ENCODE results near the gene ETF1. TPM values are rescaled to one million over a fixed set of nuclear protein-coding genes. Genes with fewer than 3 reads are reported as not detected.

Gene ETF1
- total RNA-seq, 2 donors from 2014 or later, result 58.0 to 64.1 TPM

- no peaks in the 10 kb centered on the region for H3K9me3 ChIP-seq
- 85% methylated on average over 8 of the region's 8 CpGs for WGBS
- no peaks in the 10 kb centered on the region for H3K4me1 ChIP-seq (replicated peaks)
- peaks cover 0 to 23% of the 10 kb centered on the region in 2 donors for H3K36me3 ChIP-seq
- H3K27ac ChIP-seq, result no peak overlapping the region
- intact Hi-C loops (cut with DNase I), result no loop called here
- H3K27me3 ChIP-seq (replicated peaks; ENCODE audit: insufficient read depth), result no peaks in the 10 kb centered on the region
- no peak overlapping the region for H3K4me3 ChIP-seq
- DNase-seq (ENCODE audit: low spot score), result no peak
- no peak for TF ChIP-seq CTCF (IDR thresholded peaks at IDR 0.05)
- TF ChIP-seq POLR2A (IDR thresholded peaks at IDR 0.05), result no peak
- no peak for TF ChIP-seq POLR2AphosphoS5 (IDR thresholded peaks at IDR 0.05)
Observed at GRCh38 chr5:138573223-138573622, 30.2 kb upstream of the ETF1 start.

DNA sequence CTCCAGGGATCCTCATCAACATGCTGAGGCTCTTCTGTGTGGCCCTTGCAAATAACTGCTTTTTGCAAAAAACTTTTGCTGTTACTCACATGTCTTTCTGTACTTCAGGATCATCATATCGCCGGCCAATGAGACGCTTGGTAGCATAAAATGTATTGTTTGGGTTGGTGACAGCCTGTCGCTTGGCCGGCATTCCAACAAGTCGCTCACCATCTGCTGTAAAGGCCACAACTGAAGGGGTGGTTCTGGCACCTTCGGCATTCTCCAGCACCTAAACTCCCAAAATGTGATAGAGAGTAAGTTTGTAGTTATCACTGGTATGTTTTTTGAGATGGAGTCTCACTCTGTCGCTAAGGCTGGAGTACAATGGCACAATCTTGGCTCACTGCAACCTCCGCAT is 27.8 kb upstream of the ETF1 start:
- no peak for TF ChIP-seq POLR2A (IDR thresholded peaks at IDR 0.05)
- TF ChIP-seq POLR2AphosphoS5 (IDR thresholded peaks at IDR 0.05), result no peak
- no peak for TF ChIP-seq CTCF (IDR thresholded peaks at IDR 0.05)
- Histone ChIP-seq H3K4me1 (replicated peaks) (peaks cover 7% of the 10 kb centered on the region), H3K4me3 (no peak overlapping the region), H3K9me3 (no peaks in the 10 kb centered on the region), H3K27me3 (replicated peaks; ENCODE audit: insufficient read depth) (no peaks in the 10 kb centered on the region), H3K27ac (no peak overlapping the region), H3K36me3 (peaks cover 0 to 23% of the 10 kb centered on the region in 2 donors)
- WGBS, result 97% methylated on average over 9 of the region's 9 CpGs
- intact Hi-C loops (cut with DNase I), result no loop called here
- DNase-seq (ENCODE audit: low spot score), result no peak

DNA sequence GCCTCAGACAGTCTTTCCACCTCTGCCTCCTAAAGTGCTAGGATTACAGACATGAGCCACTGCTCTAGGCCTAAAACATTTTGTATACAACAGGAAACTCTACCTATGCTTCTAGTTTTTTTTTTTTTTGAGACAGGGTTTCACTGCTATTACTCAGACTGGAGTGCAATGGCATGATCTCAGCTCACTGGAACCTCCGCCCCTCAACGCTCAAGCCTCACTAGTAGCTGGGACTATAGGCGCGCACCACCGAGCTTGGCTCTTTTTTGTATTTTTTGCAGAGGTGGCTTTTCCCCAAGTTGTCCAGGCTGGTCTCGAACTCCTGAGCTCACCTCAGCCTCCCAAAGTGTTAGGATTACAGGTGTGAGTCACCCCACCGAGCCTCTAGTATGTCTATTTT is 26.7 kb upstream of the ETF1 start:
- Histone ChIP-seq H3K9me3 (no peaks in the 10 kb centered on the region), H3K27ac (no peak overlapping the region), H3K27me3 (replicated peaks; ENCODE audit: insufficient read depth) (no peaks in the 10 kb centered on the region), H3K4me1 (replicated peaks) (peaks cover 14% of the 10 kb centered on the region), H3K36me3 (peaks cover 0 to 23% of the 10 kb centered on the region in 2 donors), H3K4me3 (no peak overlapping the region)
- WGBS, result 91% methylated on average over 7 of the region's 7 CpGs
- no peak for TF ChIP-seq POLR2A (IDR thresholded peaks at IDR 0.05)
- TF ChIP-seq CTCF (IDR thresholded peaks at IDR 0.05), result no peak
- TF ChIP-seq POLR2AphosphoS5 (IDR thresholded peaks at IDR 0.05), result no peak
- intact Hi-C loops (cut with DNase I), result no loop called here
- DNase-seq (ENCODE audit: low spot score), result no peak

GRCh38 chr5:138568061-138568824 is 25.2 kb upstream of the ETF1 start:
- peaks cover 0 to 23% of the 10 kb centered on the region in 2 donors for H3K36me3 ChIP-seq
- 62% methylated on average over 16 of the region's 16 CpGs for WGBS

More at GRCh38 chr5:138568061-138568824, 25.2 kb upstream of the ETF1 start:
- TF ChIP-seq POLR2AphosphoS5 (IDR thresholded peaks at IDR 0.05) (no peak), CTCF (IDR thresholded peaks at IDR 0.05) (no peak), POLR2A (IDR thresholded peaks at IDR 0.05) (no peak)
- intact Hi-C loops (cut with DNase I), result no loop called here
- Histone ChIP-seq H3K4me1 (replicated peaks) (peaks cover 14% of the 10 kb centered on the region), H3K27ac (peak overlapping the region in 1 of 2 donors; percentile 54), H3K27me3 (replicated peaks; ENCODE audit: insufficient read depth) (no peaks in the 10 kb centered on the region), H3K9me3 (no peaks in the 10 kb centered on the region), H3K4me3 (no peak overlapping the region)
- DNase-seq (ENCODE audit: low spot score), result no peak
